IMR-90 (cell line): Measurements from ENCODE around the gene ENDOD1.

Experiments
- CEBPB ChIP-seq: IDR thresholded peaks from 2 replicates; pipeline ENCODE4 v1.6.1; 2012; ENCODE audit warnings: low read depth, low read length, improper control_type of control experiment
- CHD1 ChIP-seq: IDR thresholded peaks from 2 replicates; pipeline ENCODE4 v1.6.1; 2012; ENCODE audit warnings: low read depth, low read length, improper control_type of control experiment
- CTCF ChIP-seq: conservative IDR thresholded peaks from 2 replicates; pipeline ENCODE4 v1.5.1; 2012; ENCODE audit warnings: mild to moderate bottlenecking, low read depth, low read length, improper control_type of control experiment
- ELK1 ChIP-seq: fragments of 150-350 bp; IDR thresholded peaks from 2 replicates; pipeline ENCODE4 v1.6.1; 2016; ENCODE audit warnings: low read depth, mild to moderate bottlenecking, low read length, moderate library complexity, borderline replicate concordance
- FOS ChIP-seq: fragments of 150-350 bp; IDR thresholded peaks from 2 replicates; pipeline ENCODE4 v1.6.1; 2016; ENCODE audit warnings: low read depth, low read length
- NFE2L2 ChIP-seq: fragments of 150-350 bp; IDR thresholded peaks from 2 replicates; pipeline ENCODE4 v1.6.1; 2016; ENCODE audit warnings: low read depth, mild to moderate bottlenecking, low read length
- POLR2A ChIP-seq: IDR thresholded peaks from 2 replicates; pipeline ENCODE4 v1.6.1; 2012; ENCODE audit warnings: mild to moderate bottlenecking, low read depth, low read length
- RAD21 ChIP-seq: IDR thresholded peaks from 2 replicates; pipeline ENCODE4 v1.6.1; 2012; ENCODE audit warnings: low read length, improper control_type of control experiment
- RFX5 ChIP-seq: IDR thresholded peaks from 2 replicates; pipeline ENCODE4 v1.8.0; 2012; ENCODE audit warnings: low read depth, mild to moderate bottlenecking, low read length, moderate library complexity

- TF ChIP-seq CEBPB: no peak
- TF ChIP-seq POLR2A: no peak
- no peak for TF ChIP-seq CTCF
- TF ChIP-seq ELK1: no peak
- no peak for TF ChIP-seq RFX5
- TF ChIP-seq FOS: no peak
- no peak for TF ChIP-seq RAD21
- no peak for TF ChIP-seq NFE2L2
- TF ChIP-seq CHD1: no peak
Measured at GRCh38 chr11:95111923-95112540, 22.4 kb downstream of the ENDOD1 start.
